A673 (cell line): ENCODE results near the gene SNAI3. TPM values are rescaled to one million over a fixed set of nuclear protein-coding genes. Genes with fewer than 3 reads are reported as not detected.
A peak's percentile ranks its signal among the peaks of the same experiment; 100 is the strongest.

Experiments used
- BruUV-seq: library from RNA; stranded (reverse); fragments of 400-500 nt; replicated peaks from 2 replicates; lab custom pipeline; 2021; lab: Mats Ljungman, UMichigan
- CTCF ChIA-PET: fragments of 300-600 bp; sonication (Branson Sonifier 250); formaldehyde crosslinking; loops from one replicate; lab custom pipeline; 2022; ENCODE audit warnings: antibody characterized with exemption; lab: Charles Lee
- POLR2A ChIA-PET: fragments of 300-600 bp; sonication (Branson Sonifier 250); formaldehyde crosslinking; loops from one replicate; lab custom pipeline; 2022; ENCODE audit warnings: antibody characterized with exemption; ENCODE audit not compliant: low non-redundant PET; lab: Charles Lee
- DNase-seq: peaks from one replicate; pipeline ENCODE4 v3.0.0-alpha.2; 2015; ENCODE audit warnings: low spot score
- H3K27ac ChIP-seq: fragments of 200-600 bp; sonication (generic); 2 replicates; pipeline ENCODE4 v1.5.1; 2016; ENCODE audit warnings: mixed run types, low read depth, mild to moderate bottlenecking, mixed read lengths, antibody characterized with exemption, low read length; ENCODE audit not compliant: poor library complexity, severe bottlenecking
- H3K27me3 ChIP-seq: fragments of 200-600 bp; sonication (generic); replicated peaks from 2 replicates; pipeline ENCODE4 v1.6.1; 2017; ENCODE audit warnings: mixed run types, low read depth, mild to moderate bottlenecking, mixed read lengths, antibody characterized with exemption, low read length; ENCODE audit not compliant: insufficient read depth, poor library complexity
- H3K36me3 ChIP-seq: fragments of 200-600 bp; sonication (generic); 2 replicates; pipeline ENCODE4 v1.6.1; 2016; ENCODE audit warnings: mixed run types, mild to moderate bottlenecking, mixed read lengths, antibody characterized with exemption, low read length; ENCODE audit not compliant: insufficient read depth, poor library complexity, severe bottlenecking
- H3K4me1 ChIP-seq: fragments of 200-600 bp; sonication (generic); 2 replicates; pipeline ENCODE4 v1.6.1; 2017; ENCODE audit warnings: mixed run types, mild to moderate bottlenecking, mixed read lengths, antibody characterized with exemption, low read length; ENCODE audit not compliant: insufficient read depth, poor library complexity, severe bottlenecking
- H3K4me3 ChIP-seq: fragments of 200-600 bp; sonication (generic); 2 replicates; pipeline ENCODE4 v1.5.1; 2016; ENCODE audit warnings: low read depth, mixed run types, mild to moderate bottlenecking, mixed read lengths, low read length; ENCODE audit not compliant: poor library complexity, severe bottlenecking
- H3K9me3 ChIP-seq: fragments of 200-600 bp; sonication (generic); 2 replicates; pipeline ENCODE4 v1.6.1; 2016; ENCODE audit warnings: mixed run types, low read depth, mild to moderate bottlenecking, mixed read lengths, antibody characterized with exemption, low read length; ENCODE audit not compliant: poor library complexity, severe bottlenecking
- CTCF ChIP-seq: fragments of 300-800, 200-600 bp; sonication (generic); conservative IDR thresholded peaks from 2 replicates; pipeline ENCODE4 v1.5.1; 2017; ENCODE audit warnings: low read depth, mild to moderate bottlenecking, antibody characterized with exemption, low read length, moderate library complexity, mixed read lengths
- EZH2 ChIP-seq: fragments of 200-600 bp; sonication (generic); IDR thresholded peaks from 2 replicates; pipeline ENCODE4 v1.6.1; 2017; ENCODE audit warnings: borderline replicate concordance, low read depth, mild to moderate bottlenecking, mixed read lengths, antibody characterized with exemption, low read length; ENCODE audit not compliant: poor library complexity, severe bottlenecking
- intact Hi-C: fragments of 100-400 bp; cut with micrococcal nuclease; formaldehyde crosslinking; loops from one replicate; pipeline ENCODE4 v1.10.0; 2022; ENCODE audit not compliant: unreplicated experiment
- total RNA-seq: library from RNA; stranded (reverse); gene quantifications from 2 replicates; pipeline ENCODE4 v1.2.3, GENCODE V29; 2021

Gene SNAI3
- total RNA-seq, 1 experiment from 2014 or later = not detected

- Histone ChIP-seq H3K36me3 (no peaks in the 10 kb centered on the region), H3K4me3 (peak overlapping the region; percentile 12), H3K4me1 (no peaks in the 10 kb centered on the region), H3K9me3 (no peaks in the 10 kb centered on the region), H3K27me3 (no peaks in the 10 kb centered on the region), H3K27ac (no peak overlapping the region)
- DNase-seq = no peak
- BruUV-seq = no TSS peak
- ChIA-PET CTCF (no interaction called here), POLR2A (no interaction called here)
- TF ChIP-seq EZH2 (no peak), CTCF (no peak)
- intact Hi-C loops = no loop called here
These were observed 8.6 kb downstream of the SNAI3 start for GRCh38 chr16:88677721-88678120.

DNA sequence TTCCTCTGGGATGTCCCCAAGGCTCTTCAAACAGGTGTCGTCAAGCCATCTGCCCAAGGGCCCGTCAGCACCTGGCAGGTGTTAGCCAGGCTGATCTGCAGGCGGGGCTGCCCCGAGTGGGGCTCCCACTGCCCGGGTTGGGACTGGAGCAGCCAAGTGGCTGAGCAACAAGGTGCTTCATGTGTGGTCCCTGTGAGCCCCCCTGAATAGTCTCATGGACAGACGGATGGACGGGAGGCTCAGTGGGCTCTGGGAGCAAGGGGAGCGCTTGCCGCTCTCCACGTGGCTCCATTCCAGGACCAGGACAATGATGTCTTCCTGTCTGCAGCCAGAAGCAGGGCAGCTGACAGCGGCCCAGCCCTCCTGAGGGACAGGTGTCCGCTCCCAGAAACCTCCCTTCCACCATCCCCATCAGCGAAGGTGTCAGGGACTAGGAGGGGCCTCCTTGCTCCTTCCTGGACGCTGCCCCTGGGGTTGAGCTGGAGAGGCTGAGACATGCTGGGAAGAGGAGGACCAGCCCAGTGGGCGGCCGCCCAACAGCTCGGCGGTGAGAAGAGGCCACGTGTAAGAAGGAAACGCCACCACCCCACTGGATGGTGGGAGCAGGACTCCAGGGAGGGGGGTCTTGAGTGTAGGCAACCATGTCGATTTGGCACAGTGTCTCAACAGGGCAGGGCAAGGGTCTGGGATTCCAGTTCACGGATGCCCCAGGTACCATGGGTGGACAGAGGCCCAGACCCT, 9.6 kb downstream of the SNAI3 start:
- no peak overlapping the region for H3K4me3 ChIP-seq
- H3K27ac ChIP-seq = no peak overlapping the region
- H3K9me3 ChIP-seq = no peaks in the 10 kb centered on the region
- ChIA-PET CTCF (no interaction called here), POLR2A (no interaction called here)
- intact Hi-C loops = no loop called here
- TF ChIP-seq EZH2 (no peak), CTCF (no peak)
- no TSS peak for BruUV-seq
- H3K36me3 ChIP-seq = no peaks in the 10 kb centered on the region
- H3K27me3 ChIP-seq = no peaks in the 10 kb centered on the region
- H3K4me1 ChIP-seq = no peaks in the 10 kb centered on the region
- DNase-seq = no peak

- Histone ChIP-seq H3K36me3 (no peaks in the 10 kb centered on the region), H3K4me1 (no peaks in the 10 kb centered on the region), H3K27ac (no peak overlapping the region), H3K27me3 (no peaks in the 10 kb centered on the region), H3K4me3 (no peak overlapping the region), H3K9me3 (no peaks in the 10 kb centered on the region)
- BruUV-seq = no TSS peak
- intact Hi-C loops = no loop called here
- DNase-seq = no peak
- POLR2A ChIA-PET = no interaction called here
- CTCF ChIA-PET = no interaction called here
- TF ChIP-seq CTCF = no peak
- TF ChIP-seq EZH2 = no peak
These were observed 12.5 kb downstream of the SNAI3 start for GRCh38 chr16:88673716-88674379.
